Measurements from ENCODE around the gene KSR1. TPM values are rescaled to one million over a fixed set of nuclear protein-coding genes. Genes with fewer than 3 reads are reported as not detected.

Gene KSR1
- total RNA-seq, 1 donor, result 23.5 TPM

DNA sequence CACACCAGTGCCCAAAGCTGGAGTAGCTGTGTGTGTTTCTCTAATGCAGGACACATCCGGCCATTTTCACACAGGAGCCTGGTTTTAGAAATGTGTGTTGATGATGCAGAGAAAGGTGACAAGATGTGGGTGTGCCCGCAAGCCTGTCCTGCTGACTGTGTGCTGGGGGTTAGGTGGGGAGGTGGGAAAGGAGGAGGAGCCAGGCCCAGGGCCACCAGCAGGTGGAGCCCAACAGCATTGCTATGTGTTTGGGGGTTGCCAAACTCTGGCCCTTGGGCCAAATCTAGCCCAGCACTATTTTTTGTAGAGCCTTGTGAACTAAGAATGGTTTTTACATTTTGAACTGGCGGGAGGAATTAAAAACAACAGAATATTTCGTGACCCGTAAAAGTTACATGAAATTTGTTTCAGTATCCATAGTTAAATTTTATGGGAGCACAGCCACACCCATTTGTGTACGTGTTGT lies 113.0 kb downstream of the KSR1 start:
- Histone ChIP-seq H3K4me3 (ENCODE audit: low read length) (no peak overlapping the region), H3K4me1 (ENCODE audit: insufficient read depth, low read length) (peaks cover 7% of the 10 kb centered on the region), H3K27me3 (ENCODE audit: insufficient read depth, low read length) (no peaks in the 10 kb centered on the region), H3K9me3 (ENCODE audit: low read depth, low read length) (no peaks in the 10 kb centered on the region)

GRCh38 chr17:27569884-27570577 lies 113.8 kb downstream of the KSR1 start:
- Histone ChIP-seq H3K4me3 (ENCODE audit: low read length) (no peak overlapping the region), H3K9me3 (ENCODE audit: low read depth, low read length) (no peaks in the 10 kb centered on the region), H3K27me3 (ENCODE audit: insufficient read depth, low read length) (no peaks in the 10 kb centered on the region), H3K4me1 (ENCODE audit: insufficient read depth, low read length) (peaks cover 7% of the 10 kb centered on the region)

DNA sequence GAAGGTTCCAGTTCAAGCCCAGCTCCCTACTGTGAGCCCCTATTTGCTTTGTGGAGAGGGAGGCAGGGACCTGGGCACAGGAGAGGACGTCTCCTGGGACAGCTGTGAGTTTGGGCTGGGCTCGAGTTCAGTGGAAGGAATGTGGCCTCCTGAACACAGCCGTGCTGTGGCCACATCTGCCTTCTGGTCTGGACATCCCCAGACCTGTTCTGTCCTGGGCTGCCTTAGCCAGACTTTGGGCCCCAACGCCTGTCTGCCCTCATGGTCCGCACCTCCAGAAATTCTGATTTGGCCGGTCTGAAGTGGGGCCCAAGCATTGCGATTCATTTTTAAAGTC lies 114.3 kb downstream of the KSR1 start:
- Histone ChIP-seq H3K9me3 (ENCODE audit: low read depth, low read length) (no peaks in the 10 kb centered on the region), H3K4me1 (ENCODE audit: insufficient read depth, low read length) (peaks cover 7% of the 10 kb centered on the region)

GRCh38 chr17:27571563-27572352 lies 115.5 kb downstream of the KSR1 start:
- Histone ChIP-seq H3K9me3 (ENCODE audit: low read depth, low read length) (no peaks in the 10 kb centered on the region), H3K4me1 (ENCODE audit: insufficient read depth, low read length) (peaks cover 7% of the 10 kb centered on the region), H3K4me3 (ENCODE audit: low read length) (no peak overlapping the region), H3K27me3 (ENCODE audit: insufficient read depth, low read length) (no peaks in the 10 kb centered on the region)

More for the DNA sequence above, 114.3 kb downstream of the KSR1 start:
- H3K27me3 ChIP-seq (ENCODE audit: insufficient read depth, low read length), result no peaks in the 10 kb centered on the region
- H3K4me3 ChIP-seq (ENCODE audit: low read length), result no peak overlapping the region

DNA sequence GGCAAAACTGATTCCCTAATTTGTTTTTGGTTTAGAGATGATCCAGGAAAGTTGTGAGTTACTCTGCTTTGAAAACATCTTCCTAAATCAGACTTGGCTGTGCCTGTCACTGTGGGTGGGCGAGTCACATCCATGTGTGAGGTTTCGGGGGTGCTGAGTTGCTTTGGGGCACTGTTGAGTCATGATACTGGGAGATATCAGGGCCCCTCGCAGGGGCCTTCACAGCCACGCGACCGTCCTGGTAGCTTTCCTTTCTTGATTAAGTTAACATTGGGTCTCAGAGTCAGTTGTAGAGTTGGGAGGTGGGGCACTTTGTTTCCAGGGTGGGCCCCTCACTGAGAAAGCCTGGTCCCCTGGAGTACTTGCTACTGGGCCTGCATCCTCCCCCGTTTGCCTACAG lies 116.4 kb downstream of the KSR1 start:
- Histone ChIP-seq H3K9me3 (ENCODE audit: low read depth, low read length) (no peaks in the 10 kb centered on the region), H3K4me1 (ENCODE audit: insufficient read depth, low read length) (peaks cover 7% of the 10 kb centered on the region), H3K27me3 (ENCODE audit: insufficient read depth, low read length) (no peaks in the 10 kb centered on the region), H3K4me3 (ENCODE audit: low read length) (no peak overlapping the region)

DNA sequence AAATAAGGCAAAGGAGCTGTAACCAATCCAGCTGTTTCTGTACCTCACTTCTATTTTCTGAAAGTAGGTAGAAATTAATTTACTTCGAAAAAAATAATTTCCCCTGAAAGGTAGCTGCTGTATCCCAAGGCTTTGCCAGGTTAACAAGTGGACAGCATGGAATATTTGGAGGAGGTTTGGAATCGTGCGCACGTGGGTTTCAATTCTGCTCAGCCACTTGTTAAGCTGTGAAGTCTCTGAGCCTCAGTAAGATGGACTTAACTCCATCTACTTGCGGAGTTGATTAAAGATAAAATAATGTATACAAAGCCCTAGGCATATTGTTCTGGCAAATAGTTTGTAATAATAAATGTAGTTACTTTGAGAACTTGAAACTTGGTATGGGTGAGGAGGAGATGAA lies 117.3 kb downstream of the KSR1 start:
- no peaks in the 10 kb centered on the region for H3K27me3 ChIP-seq (ENCODE audit: insufficient read depth, low read length)
- no peaks in the 10 kb centered on the region for H3K9me3 ChIP-seq (ENCODE audit: low read depth, low read length)
- peaks cover 7% of the 10 kb centered on the region for H3K4me1 ChIP-seq (ENCODE audit: insufficient read depth, low read length)
- no peak overlapping the region for H3K4me3 ChIP-seq (ENCODE audit: low read length)

DNA sequence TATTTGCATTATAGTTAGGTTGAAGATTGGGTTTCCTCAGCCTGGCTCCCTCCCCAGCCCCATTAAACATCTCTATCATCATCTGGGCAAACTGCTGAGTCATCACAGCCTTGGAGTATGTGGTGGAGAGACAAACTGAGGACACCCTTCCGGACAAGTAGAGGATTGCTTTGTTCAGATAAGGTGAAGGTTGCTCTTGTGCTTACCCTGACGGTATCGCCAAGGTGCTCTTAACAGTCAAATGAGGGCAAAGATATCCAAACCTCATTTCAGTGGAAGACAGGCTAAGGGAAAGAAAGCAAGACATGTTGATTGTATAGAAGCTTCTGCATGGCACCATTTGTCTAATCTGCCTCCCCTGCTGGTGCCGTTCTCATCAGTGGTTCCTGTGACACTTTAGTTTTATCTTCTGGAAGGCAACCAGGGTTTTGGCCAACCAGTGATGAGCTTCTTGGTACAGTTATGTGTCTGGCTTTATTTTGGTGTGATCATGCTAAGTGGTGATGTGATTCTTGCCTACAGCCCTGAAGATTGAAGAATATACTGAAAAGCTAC lies 117.8 kb downstream of the KSR1 start:
- Histone ChIP-seq H3K27me3 (ENCODE audit: insufficient read depth, low read length) (no peaks in the 10 kb centered on the region), H3K4me3 (ENCODE audit: low read length) (no peak overlapping the region), H3K9me3 (ENCODE audit: low read depth, low read length) (no peaks in the 10 kb centered on the region), H3K4me1 (ENCODE audit: insufficient read depth, low read length) (peaks cover 7% of the 10 kb centered on the region)

DNA sequence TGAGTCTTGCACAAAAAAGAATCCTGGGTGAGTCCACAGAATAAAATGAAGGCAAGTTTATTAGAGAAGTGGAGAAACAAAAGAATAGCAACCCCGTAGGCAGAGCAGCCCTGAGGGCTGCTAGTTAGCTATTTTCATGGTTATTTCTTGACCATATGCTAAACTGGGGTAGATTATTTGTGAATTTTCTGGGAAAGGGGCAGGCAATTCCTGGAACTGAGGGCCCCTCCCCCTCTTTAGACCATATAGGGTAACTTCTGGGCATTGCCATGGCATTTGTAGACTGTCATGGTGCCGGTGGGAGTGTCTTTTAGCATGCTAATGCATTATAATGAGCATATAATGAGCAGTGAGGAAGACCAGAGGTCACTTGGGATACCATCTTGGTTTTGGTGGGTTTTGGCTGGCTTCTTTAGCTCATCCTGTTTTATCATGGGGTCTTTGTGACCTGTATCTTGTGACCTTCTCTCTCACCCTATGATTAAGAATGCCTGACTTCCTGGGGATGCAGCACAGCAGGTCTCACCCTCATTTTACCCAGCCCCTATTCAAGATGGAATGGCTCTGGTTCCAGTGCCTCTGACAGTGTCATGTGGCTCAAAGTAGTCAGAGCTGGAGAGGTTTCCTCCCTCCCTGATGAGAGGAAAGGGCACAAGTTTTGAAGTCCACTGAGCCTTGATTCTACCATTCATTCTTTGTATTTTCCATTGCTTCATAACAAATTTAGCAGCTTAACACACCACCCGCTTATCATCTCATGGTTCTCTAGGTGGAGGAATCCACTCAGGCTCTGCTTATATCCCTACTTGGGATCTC lies 119.1 kb downstream of the KSR1 start:
- no peaks in the 10 kb centered on the region for H3K4me1 ChIP-seq (ENCODE audit: insufficient read depth, low read length)

DNA sequence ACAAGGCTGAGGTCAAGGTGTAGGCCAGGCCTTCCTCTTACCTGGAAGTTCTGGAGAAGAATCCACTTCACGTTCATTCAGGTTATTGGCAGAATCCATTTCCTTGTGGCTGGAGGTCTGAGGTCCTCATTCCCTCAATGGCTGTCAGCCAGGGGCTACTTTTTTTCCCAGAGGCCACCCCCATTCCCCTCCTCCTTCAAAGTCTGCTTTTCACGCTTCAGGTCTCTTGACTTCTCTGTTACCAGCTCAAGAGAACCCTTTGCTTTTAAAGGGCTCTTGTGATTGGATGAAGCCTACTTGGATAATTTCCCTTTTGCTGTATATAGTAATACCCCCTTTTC lies 119.6 kb downstream of the KSR1 start:
- Histone ChIP-seq H3K27me3 (ENCODE audit: insufficient read depth, low read length) (no peaks in the 10 kb centered on the region), H3K4me3 (ENCODE audit: low read length) (no peak overlapping the region), H3K9me3 (ENCODE audit: low read depth, low read length) (no peaks in the 10 kb centered on the region), H3K4me1 (ENCODE audit: insufficient read depth, low read length) (no peaks in the 10 kb centered on the region)

More for the DNA sequence above, 119.1 kb downstream of the KSR1 start:
- H3K9me3 ChIP-seq (ENCODE audit: low read depth, low read length), result no peaks in the 10 kb centered on the region
- H3K27me3 ChIP-seq (ENCODE audit: insufficient read depth, low read length), result no peaks in the 10 kb centered on the region
- H3K4me3 ChIP-seq (ENCODE audit: low read length), result no peak overlapping the region

DNA sequence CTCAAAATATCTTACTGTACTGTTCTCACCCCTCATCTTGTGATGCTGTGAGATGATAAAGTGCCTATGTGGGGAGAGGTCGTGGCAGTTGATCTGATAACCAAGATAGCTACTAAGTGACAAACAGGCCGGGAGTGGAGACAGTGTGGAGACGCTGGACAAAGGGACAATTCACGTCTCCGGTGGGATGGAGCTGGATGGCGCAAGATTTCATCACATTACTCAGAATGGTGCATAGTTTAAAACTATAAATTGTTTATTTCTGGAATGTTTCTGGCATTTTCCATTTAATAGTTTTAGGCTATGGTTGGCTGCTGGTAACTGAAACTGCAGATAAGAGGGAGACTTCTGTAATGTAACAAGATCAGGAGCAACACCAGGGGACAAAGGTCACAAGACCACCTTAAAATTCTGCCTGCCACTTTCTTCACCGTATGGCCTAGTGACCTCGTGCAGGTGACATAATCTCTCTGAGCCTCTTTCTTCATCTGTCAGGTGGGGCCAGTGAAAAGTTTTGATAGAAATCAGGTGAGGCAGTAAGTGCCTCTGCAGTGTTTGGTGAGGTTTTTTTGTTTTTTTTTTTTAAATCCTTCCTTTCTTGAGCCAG lies 120.3 kb downstream of the KSR1 start:
- Histone ChIP-seq H3K27me3 (ENCODE audit: insufficient read depth, low read length) (no peaks in the 10 kb centered on the region), H3K9me3 (ENCODE audit: low read depth, low read length) (no peaks in the 10 kb centered on the region), H3K4me1 (ENCODE audit: insufficient read depth, low read length) (peaks cover 3% of the 10 kb centered on the region), H3K4me3 (ENCODE audit: low read length) (no peak overlapping the region)

DNA sequence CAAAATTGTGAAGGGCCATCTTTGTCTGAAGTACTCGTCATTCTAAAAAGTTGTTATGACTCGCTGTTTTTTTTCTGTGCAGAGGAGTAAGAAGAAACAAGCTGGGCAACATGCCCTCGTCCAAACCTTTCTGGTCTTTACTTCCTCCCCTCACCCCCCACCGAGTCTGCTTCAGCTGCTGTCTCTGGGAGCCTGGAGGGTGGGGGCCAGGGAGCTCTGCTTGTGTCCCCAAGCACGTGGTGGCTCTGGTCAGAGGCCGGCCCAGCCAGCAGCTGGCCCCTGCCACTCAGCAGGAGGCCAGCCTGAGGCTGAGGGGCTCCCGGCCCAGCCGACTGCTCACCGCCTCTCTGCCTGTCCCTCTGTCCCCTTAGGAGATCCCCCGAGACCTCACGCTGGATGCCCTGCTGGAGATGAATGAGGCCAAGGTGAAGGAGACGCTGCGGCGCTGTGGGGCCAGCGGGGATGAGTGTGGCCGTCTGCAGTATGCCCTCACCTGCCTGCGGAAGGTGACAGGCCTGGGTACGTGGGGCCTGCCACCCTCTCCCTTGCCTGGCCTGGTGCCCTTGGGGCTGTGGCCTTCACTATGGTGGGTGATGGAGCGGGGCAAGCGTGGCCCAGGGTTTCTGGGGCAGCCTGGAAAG lies 121.0 kb downstream of the KSR1 start:
- no peak overlapping the region for H3K4me3 ChIP-seq (ENCODE audit: low read length)
- H3K9me3 ChIP-seq (ENCODE audit: low read depth, low read length), result no peaks in the 10 kb centered on the region
- peaks cover 7% of the 10 kb centered on the region for H3K4me1 ChIP-seq (ENCODE audit: insufficient read depth, low read length)
- H3K27me3 ChIP-seq (ENCODE audit: insufficient read depth, low read length), result no peaks in the 10 kb centered on the region

GRCh38 chr17:27577884-27578717 lies 121.9 kb downstream of the KSR1 start:
- H3K4me1 ChIP-seq (ENCODE audit: insufficient read depth, low read length), result peaks cover 7% of the 10 kb centered on the region
- no peak overlapping the region for H3K4me3 ChIP-seq (ENCODE audit: low read length)
- H3K9me3 ChIP-seq (ENCODE audit: low read depth, low read length), result no peaks in the 10 kb centered on the region
- no peaks in the 10 kb centered on the region for H3K27me3 ChIP-seq (ENCODE audit: insufficient read depth, low read length)

GRCh38 chr17:27578718-27579085 lies 122.5 kb downstream of the KSR1 start:
- H3K27me3 ChIP-seq (ENCODE audit: insufficient read depth, low read length), result no peaks in the 10 kb centered on the region
- peaks cover 7% of the 10 kb centered on the region for H3K4me1 ChIP-seq (ENCODE audit: insufficient read depth, low read length)
- H3K4me3 ChIP-seq (ENCODE audit: low read length), result no peak overlapping the region
- H3K9me3 ChIP-seq (ENCODE audit: low read depth, low read length), result no peaks in the 10 kb centered on the region

DNA sequence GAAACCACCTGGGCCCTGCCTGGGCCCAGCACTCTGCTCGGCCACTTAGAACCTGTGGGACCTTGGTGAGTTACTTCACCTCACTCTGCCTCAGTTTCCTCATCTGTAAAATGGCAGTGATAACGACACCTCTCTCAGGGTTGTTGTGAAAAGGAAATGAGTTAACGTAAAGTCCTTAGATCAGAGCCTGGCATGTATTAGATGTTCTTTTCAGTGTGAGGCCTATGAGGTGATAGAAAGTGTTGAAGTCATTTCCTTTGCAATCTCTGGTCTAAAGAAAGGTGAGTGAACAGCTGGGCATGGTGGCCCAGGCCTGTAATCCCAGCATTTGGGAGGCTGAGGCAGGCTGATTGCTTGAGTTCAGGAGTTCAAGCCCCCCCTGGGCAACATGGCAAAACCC lies 123.1 kb downstream of the KSR1 start:
- Histone ChIP-seq H3K27me3 (ENCODE audit: insufficient read depth, low read length) (no peaks in the 10 kb centered on the region), H3K4me3 (ENCODE audit: low read length) (no peak overlapping the region), H3K9me3 (ENCODE audit: low read depth, low read length) (no peaks in the 10 kb centered on the region), H3K4me1 (ENCODE audit: insufficient read depth, low read length) (peaks cover 7% of the 10 kb centered on the region)

All from mononuclear cell (primary cell).